ENCODE results near the gene CCDC59.
A peak's percentile ranks its signal among the peaks of the same experiment; 100 is the strongest.
"Not testable (repeated sequence)": the region's sequence is repeated elsewhere in the genome, so short reads cannot be mapped to it uniquely, and the experiment has no call there.

Gene CCDC59

GRCh38 chr12:82363990-82364389 is 5.8 kb upstream of the CCDC59 start:
- no peak for TF ChIP-seq Cebpa-rat (IDR thresholded peaks at IDR 0.05)
- H4K20me1 ChIP-seq = peaks cover 0 to 9% (median 0%) of the 10 kb centered on the region in 11 experiments; a peak in 3 of 22 replicates
- H3K4me3 ChIP-seq = no peak overlapping the region
- no peak overlapping the region for H3K27ac ChIP-seq
- H3K36me3 ChIP-seq = peaks cover 0 to 6% (median 0%) of the 10 kb centered on the region in 11 experiments; a peak in 1 of 22 replicates
- peaks cover 7 to 15% (median 10%) of the 10 kb centered on the region in 10 experiments for H3K4me1 ChIP-seq
- peaks cover 0 to 6% (median under 1%) of the 10 kb centered on the region in 11 experiments; a peak in 5 of 22 replicates for H3K9me3 ChIP-seq (replicated peaks in 1 of 11)
- H3K9ac ChIP-seq = no peak overlapping the region
- H3K27me3 ChIP-seq = no peaks in the 10 kb centered on the region
- no peak overlapping the region for H3K4me2 ChIP-seq

GRCh38 chr12:82361461-82361915 is 3.3 kb upstream of the CCDC59 start:
- peaks cover 0 to 6% (median 0%) of the 10 kb centered on the region in 11 experiments; a peak in 3 of 22 replicates for H3K9me3 ChIP-seq (replicated peaks in 1 of 11)
- H4K20me1 ChIP-seq = peaks cover 0 to 20% (median 0%) of the 10 kb centered on the region in 11 experiments; a peak in 7 of 22 replicates
- no peaks in the 10 kb centered on the region for H3K27me3 ChIP-seq
- H3K36me3 ChIP-seq = peaks cover 1 to 10% (median 5%) of the 10 kb centered on the region in 11 experiments; a peak in 19 of 22 replicates
- no peak overlapping the region for H3K27ac ChIP-seq
- no peak for TF ChIP-seq Cebpa-rat (IDR thresholded peaks at IDR 0.05)
- no peak overlapping the region for H3K4me2 ChIP-seq
- H3K4me3 ChIP-seq = no peak overlapping the region
- no peak overlapping the region for H3K9ac ChIP-seq
- H3K4me1 ChIP-seq = peaks cover 14 to 25% (median 20%) of the 10 kb centered on the region in 10 experiments

- not testable (repeated sequence) for H3K27ac ChIP-seq; H3K4me2 ChIP-seq; H3K27me3 ChIP-seq; H3K9ac ChIP-seq; H3K9me3 ChIP-seq (replicated peaks in 1 of 11); H3K4me3 ChIP-seq
- Histone ChIP-seq H3K4me1 (peaks cover 21 to 31% (median 27%) of the 10 kb centered on the region in 10 experiments), H4K20me1 (peaks cover 0 to 27% (median 5%) of the 10 kb centered on the region in 11 experiments; a peak in 10 of 22 replicates), H3K36me3 (peaks cover 8 to 17% (median 12%) of the 10 kb centered on the region in 11 experiments; a peak in 20 of 22 replicates)
Measured at GRCh38 chr12:82360834-82361233, 2.6 kb upstream of the CCDC59 start.

DNA sequence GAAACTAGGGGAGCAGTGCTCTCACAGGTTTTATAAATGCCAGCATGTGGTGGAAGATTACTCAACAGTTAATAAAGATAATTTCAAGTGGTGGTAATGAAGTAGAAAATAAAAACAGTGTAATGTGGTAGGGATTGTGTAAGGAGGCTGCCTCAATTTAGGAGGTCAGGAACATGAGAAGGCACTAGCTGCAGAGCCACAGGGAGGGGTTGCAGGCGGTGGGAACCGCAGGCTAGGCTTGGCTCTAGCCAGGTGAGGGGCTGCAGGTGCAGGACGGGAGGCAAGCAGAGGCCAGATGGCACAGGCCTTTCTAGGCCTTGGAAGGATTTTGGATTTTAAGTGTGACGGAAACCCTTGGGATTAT is 910 bp upstream of the CCDC59 start:
- peaks cover 25 to 34% (median 29%) of the 10 kb centered on the region in 11 experiments for H3K36me3 ChIP-seq

GRCh38 chr12:82357845-82358199 is 365 bp downstream of the CCDC59 start:
- Histone ChIP-seq H3K27me3 (no peaks in the 10 kb centered on the region), H3K9ac (peak overlapping the region; percentile 92 to 99 (median 97)), H3K9me3 (replicated peaks in 1 of 11) (peaks cover 0 to 6% (median 0%) of the 10 kb centered on the region in 11 experiments; a peak in 3 of 22 replicates), H4K20me1 (peaks cover 0 to 50% (median 17%) of the 10 kb centered on the region in 11 experiments; a peak in 10 of 22 replicates), H3K4me2 (peak overlapping the region; percentile 71 to 96 (median 84)), H3K4me1 (peaks cover 21 to 36% (median 29%) of the 10 kb centered on the region in 10 experiments), H3K4me3 (peak overlapping the region; percentile 81 to 99 (median 89)), H3K27ac (peak overlapping the region; percentile 96 to 99 (median 97)), H3K36me3 (peaks cover 37 to 47% (median 42%) of the 10 kb centered on the region in 11 experiments)
- no peak for TF ChIP-seq Cebpa-rat (IDR thresholded peaks at IDR 0.05)

More for the DNA sequence above, 910 bp upstream of the CCDC59 start:
- peaks cover 0 to 6% (median 0%) of the 10 kb centered on the region in 11 experiments; a peak in 3 of 22 replicates for H3K9me3 ChIP-seq (replicated peaks in 1 of 11)
- peak overlapping the region; percentile 45 to 99 (median 97); a peak in 21 of 22 replicates for H3K9ac ChIP-seq
- peaks cover 21 to 36% (median 29%) of the 10 kb centered on the region in 10 experiments for H3K4me1 ChIP-seq
- H3K27me3 ChIP-seq = no peaks in the 10 kb centered on the region
- H4K20me1 ChIP-seq = peaks cover 0 to 40% (median 17%) of the 10 kb centered on the region in 11 experiments; a peak in 10 of 22 replicates
- peak overlapping the region in 9 of 11 experiments; percentile 27 to 99 (median 97); a peak in 10 of 22 replicates for H3K27ac ChIP-seq
- peak overlapping the region; percentile 79 to 99 (median 92) for H3K4me2 ChIP-seq
- no peak for TF ChIP-seq Cebpa-rat (IDR thresholded peaks at IDR 0.05)
- H3K4me3 ChIP-seq = peak overlapping the region; percentile 81 to 99 (median 89)

- peak overlapping the region; percentile 71 to 96 (median 84) for H3K4me2 ChIP-seq
- peaks cover 0 to 6% (median 0%) of the 10 kb centered on the region in 11 experiments; a peak in 3 of 22 replicates for H3K9me3 ChIP-seq (replicated peaks in 1 of 11)
- peak overlapping the region; percentile 96 to 99 (median 97) for H3K27ac ChIP-seq
- no peaks in the 10 kb centered on the region for H3K27me3 ChIP-seq
- peak overlapping the region; percentile 92 to 99 (median 97) for H3K9ac ChIP-seq
- H3K36me3 ChIP-seq = peaks cover 42 to 51% (median 47%) of the 10 kb centered on the region in 11 experiments
- peaks cover 0 to 52% (median 17%) of the 10 kb centered on the region in 11 experiments; a peak in 10 of 22 replicates for H4K20me1 ChIP-seq
- H3K4me1 ChIP-seq = peaks cover 21 to 36% (median 29%) of the 10 kb centered on the region in 10 experiments
- no peak for TF ChIP-seq Cebpa-rat (IDR thresholded peaks at IDR 0.05)
- H3K4me3 ChIP-seq = peak overlapping the region; percentile 81 to 99 (median 89)
Measured at GRCh38 chr12:82357340-82357739, 847 bp downstream of the CCDC59 start.

- no peak overlapping the region for H3K4me3 ChIP-seq
- H3K9ac ChIP-seq = no peak overlapping the region
- no peak for TF ChIP-seq Cebpa-rat (IDR thresholded peaks at IDR 0.05)
- H3K36me3 ChIP-seq = peaks cover 73 to 90% (median 79%) of the 10 kb centered on the region in 11 experiments
- H3K4me2 ChIP-seq = no peak overlapping the region
- no peak overlapping the region for H3K27ac ChIP-seq
- H3K4me1 ChIP-seq = peaks cover 4 to 11% (median 7%) of the 10 kb centered on the region in 10 experiments; a peak in 18 of 20 replicates
- H4K20me1 ChIP-seq = peaks cover 0 to 63% (median 16%) of the 10 kb centered on the region in 11 experiments; a peak in 10 of 22 replicates
- no peaks in the 10 kb centered on the region for H3K27me3 ChIP-seq
- no peaks in the 10 kb centered on the region for H3K9me3 ChIP-seq (replicated peaks in 1 of 11)
Measured at GRCh38 chr12:82351390-82351789, 6.8 kb downstream of the CCDC59 start.

DNA sequence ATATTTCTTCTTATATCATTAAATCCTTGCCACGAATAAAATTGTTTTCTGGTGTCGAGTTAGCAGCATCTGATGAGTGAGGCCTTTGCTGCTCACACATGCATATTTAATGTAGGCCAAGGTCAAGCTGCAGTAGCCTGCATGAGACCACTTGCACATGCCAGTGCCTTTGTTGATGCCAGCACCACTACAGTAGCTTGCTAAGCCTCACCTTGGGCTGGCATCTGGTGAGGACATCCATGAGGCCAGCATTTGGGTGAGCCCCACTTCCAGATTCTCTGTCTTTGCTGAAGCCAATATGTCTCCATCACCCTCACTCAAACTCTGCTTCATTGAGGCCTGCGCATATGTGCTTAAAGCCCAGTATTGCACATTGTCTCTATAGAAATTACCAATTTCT is 8.0 kb downstream of the CCDC59 start:
- Histone ChIP-seq H4K20me1 (peaks cover 0 to 51% (median 5%) of the 10 kb centered on the region in 11 experiments; a peak in 9 of 22 replicates), H3K9ac (no peak overlapping the region), H3K4me2 (no peak overlapping the region), H3K27me3 (no peaks in the 10 kb centered on the region), H3K9me3 (replicated peaks in 1 of 11) (no peaks in the 10 kb centered on the region), H3K27ac (no peak overlapping the region), H3K4me3 (no peak overlapping the region), H3K36me3 (peaks cover 61 to 78% (median 67%) of the 10 kb centered on the region in 11 experiments), H3K4me1 (no peaks in the 10 kb centered on the region)
- TF ChIP-seq Cebpa-rat (IDR thresholded peaks at IDR 0.05) = no peak

- Histone ChIP-seq H3K9me3 (replicated peaks in 1 of 11) (no peaks in the 10 kb centered on the region), H3K9ac (no peak overlapping the region), H4K20me1 (no peaks in the 10 kb centered on the region), H3K4me3 (no peak overlapping the region), H3K27ac (no peak overlapping the region), H3K27me3 (no peaks in the 10 kb centered on the region), H3K4me2 (no peak overlapping the region), H3K36me3 (no peaks in the 10 kb centered on the region), H3K4me1 (no peaks in the 10 kb centered on the region)
- TF ChIP-seq Cebpa-rat (IDR thresholded peaks at IDR 0.05) = no peak
Measured at GRCh38 chr12:82329508-82329907, 28.7 kb downstream of the CCDC59 start.
